NOMO-1 treated with dmso at 0.1 percent for 144 hours (cell line): ENCODE data around the gene PDSS2.

Experiments used
- DNase-seq: peaks from one replicate; lab custom pipeline; 2025; ENCODE audit not compliant: unreplicated experiment; lab: John Stamatoyannopoulos, UW

The PDSS2 gene

DNA sequence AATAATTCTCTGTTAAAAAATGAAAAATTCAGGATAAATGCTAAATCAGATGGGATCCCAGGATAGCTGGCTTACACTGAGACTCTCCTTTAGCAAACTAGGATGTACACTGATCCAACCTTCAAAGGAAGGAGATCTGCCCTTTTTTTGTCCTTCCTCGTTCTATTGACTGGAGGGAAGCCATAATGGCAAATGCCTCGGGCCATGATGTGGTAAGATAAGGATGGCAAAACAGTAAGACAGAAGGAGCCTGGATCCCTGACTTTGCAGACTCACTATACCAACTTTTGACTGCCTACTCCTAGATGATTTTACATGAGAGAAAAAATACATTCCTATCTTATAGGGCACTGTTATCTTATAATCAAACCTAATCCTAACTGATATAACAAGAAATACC is 187.1 kb downstream of the PDSS2 start:
- no peak for DNase-seq

- no peak for DNase-seq
These were observed 188.1 kb downstream of the PDSS2 start for GRCh38 chr6:107271208-107271790.

- no peak for DNase-seq
These were observed 191.7 kb downstream of the PDSS2 start for GRCh38 chr6:107267634-107268033.

DNA sequence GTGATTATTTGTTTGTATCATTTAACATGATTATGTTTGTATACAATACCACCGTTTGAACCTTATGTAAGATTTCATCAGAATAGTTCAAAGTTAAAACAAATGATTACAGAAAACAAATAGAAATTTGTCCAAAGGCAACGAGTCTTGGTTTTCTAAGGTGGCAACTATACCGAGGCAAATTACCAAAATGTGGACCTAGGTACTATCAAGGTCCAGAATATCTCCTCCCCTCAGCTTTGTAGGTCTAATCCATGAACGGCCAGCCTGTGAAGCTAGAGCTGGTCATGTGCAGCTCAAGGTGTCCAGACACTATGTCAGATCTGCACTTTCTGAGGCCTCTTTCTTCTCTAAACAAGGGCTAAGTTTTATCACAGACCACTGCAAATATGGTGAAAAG is 192.4 kb downstream of the PDSS2 start:
- no peak for DNase-seq

- no peak for DNase-seq
These were observed 192.8 kb downstream of the PDSS2 start for GRCh38 chr6:107266563-107266962.

- DNase-seq: no peak
These were observed 195.0 kb downstream of the PDSS2 start for GRCh38 chr6:107264357-107264840.

DNA sequence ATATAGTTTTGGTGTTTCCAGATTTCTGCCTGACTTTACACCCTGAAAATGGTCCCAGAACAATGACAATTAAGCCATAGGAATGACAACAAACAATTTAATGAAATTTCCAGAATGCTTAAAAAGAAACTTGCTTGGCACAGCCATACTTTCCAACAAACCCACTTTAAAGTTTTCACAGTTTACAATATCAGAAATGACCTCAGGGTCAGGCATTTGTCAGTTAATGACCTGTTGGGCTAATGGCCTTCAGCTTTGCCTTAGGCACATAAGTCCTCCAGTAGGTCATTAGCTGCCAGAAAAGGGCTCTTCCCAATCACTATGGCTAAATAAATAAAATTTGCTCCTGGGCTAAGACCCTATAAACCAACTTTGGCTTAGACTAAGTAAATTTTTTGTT is 199.4 kb downstream of the PDSS2 start:
- no peak for DNase-seq

DNA sequence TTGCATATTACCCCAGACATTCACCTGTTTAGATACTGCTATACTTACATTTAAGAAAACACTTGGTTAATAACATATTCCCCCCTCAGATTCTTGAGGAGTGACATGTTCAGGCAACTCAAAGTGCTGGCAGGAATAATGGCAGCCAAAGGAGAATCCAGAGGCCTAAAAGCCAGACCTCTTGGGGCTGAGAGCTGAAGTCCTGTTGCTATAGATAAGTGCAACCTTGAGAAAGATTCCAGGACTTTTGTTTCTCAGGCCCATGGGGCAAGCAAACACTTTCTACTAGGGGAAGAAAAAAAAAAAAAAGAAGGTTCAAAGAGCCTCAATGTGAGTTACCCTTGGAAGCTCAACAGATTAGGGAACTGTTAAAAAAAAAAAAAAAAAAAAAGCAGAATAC is 211.2 kb downstream of the PDSS2 start:
- DNase-seq: no peak

- no peak for DNase-seq
These were observed 212.3 kb downstream of the PDSS2 start for GRCh38 chr6:107246972-107247615.

GRCh38 chr6:107246249-107246971 is 213.0 kb downstream of the PDSS2 start:
- DNase-seq: no peak

GRCh38 chr6:107244742-107245480 is 214.5 kb downstream of the PDSS2 start:
- no peak for DNase-seq

DNA sequence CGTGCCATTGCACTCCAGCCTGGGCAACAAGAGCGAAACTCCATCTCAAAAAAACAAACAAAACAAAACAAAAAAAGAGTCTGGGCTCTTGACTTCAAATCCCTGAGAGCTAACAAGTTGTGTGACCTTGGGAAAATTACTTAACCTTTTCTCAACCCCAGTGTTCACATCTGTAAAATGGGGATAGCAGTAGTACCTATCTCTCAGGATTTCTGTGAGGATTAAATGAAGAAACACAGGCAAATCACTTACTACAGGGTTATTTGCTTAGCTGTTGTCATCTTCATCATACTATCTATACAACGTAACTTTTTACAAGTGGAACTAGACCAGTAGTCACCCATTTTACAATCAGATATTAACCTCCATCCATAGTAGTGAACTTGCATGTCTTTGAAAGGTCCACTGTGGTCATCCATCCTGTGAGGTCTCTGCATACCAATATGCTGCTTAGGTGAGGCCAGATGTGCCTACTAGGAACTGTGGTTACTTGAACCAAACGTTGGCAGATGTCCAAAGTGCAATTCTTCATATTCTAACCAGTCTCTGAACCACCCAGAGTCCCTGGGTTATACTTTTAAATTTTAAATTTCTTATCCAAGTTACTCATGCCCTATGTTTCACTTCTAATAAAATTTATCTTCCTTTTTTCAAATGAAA is 215.2 kb downstream of the PDSS2 start:
- no peak for DNase-seq

GRCh38 chr6:107243471-107243870 is 215.9 kb downstream of the PDSS2 start:
- no peak for DNase-seq

GRCh38 chr6:107237992-107238660 is 221.2 kb downstream of the PDSS2 start:
- DNase-seq: no peak

DNA sequence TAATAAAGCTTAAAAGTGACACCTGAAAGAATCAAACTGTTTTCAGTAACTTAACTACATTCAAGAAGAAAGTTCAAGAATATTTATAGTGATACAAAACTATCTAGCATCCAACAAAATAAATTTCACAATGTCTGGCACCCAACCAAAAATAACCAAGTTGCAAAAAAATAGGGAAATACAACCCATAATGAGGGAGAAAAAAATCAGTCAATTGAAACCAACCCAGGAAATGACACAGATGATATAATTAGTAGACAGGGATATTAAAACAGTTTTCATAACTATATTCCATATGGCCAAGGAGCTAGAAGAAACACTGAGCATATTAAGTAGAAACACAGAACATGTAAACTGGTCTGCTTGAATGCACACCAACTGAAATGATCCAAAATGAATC is 223.9 kb downstream of the PDSS2 start:
- DNase-seq: no peak

DNA sequence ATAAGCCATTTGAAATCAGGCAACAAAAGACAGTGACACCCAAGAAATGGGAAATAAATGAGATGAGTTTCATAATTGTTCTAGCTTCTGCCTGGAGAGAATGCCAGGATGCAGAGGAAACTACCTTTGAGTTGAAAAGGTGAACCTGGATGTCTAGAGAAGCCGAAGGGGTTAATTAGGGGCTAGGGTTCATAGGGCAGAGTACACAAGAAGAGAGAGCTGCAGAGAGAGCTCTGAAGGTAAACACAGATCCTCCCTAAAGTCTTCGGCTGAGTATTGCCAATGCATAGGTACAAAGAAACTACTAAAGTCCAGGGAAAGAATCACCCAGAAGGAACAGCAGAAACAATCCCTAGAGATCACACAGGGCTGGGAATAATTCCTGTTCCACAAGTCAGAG is 224.4 kb downstream of the PDSS2 start:
- DNase-seq: no peak

DNA sequence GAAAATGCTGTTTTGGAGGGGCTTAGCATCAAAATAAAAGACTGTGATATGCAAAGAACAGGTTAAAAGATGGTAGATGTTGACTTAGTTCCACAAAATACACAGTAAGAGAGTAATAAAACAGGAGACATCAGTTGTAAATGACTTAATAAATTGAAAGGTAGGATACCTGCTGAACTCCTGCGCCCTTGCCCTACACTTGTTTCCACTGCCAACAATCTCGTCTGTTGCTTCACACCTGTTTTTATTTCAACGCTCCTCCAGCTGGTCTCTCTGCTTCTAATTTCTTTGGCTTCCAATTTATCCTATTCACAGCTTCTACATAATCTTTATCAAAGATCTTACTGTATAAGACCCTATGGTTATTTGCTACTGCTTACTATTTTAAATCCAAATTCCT is 228.1 kb downstream of the PDSS2 start:
- no peak for DNase-seq

DNA sequence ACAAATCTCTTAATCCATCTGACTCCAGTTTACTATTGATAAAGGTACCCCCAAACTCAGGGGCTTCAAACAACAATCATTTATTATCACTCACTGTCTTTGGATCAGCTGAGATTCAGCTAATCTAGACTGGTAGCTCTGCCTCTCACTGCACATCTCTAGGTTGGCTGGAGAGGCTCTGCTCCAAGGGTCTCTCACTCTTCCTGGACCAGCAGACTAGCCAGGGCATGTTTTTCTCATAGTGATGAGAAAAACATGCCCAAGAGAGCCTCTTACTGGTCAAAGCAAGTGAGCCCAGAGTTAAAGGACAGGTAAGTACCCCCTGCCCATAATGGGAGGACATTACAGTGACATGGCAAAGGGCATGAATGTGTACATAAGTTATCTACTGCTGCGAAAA is 228.9 kb downstream of the PDSS2 start:
- no peak for DNase-seq

DNA sequence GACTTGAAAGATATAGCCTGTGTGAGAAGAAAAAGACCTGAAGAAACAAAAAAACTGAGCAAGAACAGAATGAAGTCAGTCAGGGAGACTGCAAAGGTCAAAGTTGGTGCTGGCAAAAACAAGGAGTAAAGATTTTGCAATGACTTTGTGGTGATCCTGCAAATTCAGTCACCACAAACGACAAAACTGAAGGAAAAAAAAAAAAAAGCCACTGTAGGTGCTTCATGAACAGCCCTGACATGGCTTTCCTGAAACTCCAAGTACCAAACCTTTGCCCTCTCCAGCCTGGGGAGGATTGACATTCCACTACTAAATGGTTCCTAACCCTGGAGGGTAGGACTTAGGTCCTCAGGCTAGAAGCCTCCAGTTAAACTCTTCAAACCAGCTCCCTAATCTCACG is 229.3 kb downstream of the PDSS2 start:
- no peak for DNase-seq

DNA sequence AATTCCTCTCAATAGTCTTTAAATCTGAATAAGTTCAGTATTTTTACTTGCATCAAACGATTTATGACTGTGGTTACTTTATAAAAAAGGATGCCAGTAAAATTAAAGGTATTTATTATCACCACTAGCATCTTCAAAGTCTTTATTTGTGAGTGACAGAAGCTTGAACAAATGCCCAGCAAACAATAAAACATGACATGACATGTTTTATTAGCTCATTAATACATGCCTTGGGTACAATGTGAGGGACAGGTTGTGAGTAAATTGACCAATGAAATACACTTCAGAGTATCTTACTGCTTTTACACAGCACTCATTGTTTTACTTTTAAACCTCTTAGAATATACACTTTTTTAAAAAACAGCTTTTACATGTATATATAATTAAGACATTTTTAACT is 230.6 kb downstream of the PDSS2 start:
- no peak for DNase-seq

DNA sequence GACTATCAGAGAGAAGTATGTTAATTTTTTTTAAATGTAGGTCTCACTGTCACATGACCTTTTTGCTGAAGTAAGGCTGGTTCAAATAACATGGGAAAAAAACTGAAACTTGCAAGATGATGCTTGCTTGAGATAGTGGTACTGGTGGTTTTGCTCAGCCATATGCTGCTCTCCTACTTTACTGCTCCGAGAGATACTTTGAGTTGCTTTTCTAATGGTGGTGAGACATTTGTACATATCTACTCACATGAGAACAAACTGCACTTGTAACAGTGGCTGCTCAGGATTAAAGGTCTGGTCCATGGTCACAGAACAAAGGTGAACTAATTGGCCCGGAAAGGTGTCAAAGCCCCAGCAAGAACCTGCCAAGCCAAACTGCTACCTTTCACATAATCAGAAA is 237.8 kb downstream of the PDSS2 start:
- no peak for DNase-seq
